Measurements from ENCODE around the gene SEC61B.

SEC61B gene

GRCh38 chr9:99253772-99254431, 31.8 kb downstream of the SEC61B start:
- H3K4me1 ChIP-seq (ENCODE audit: control insufficient read depth, insufficient read depth, low read length), result no peaks in the 10 kb centered on the region
- WGBS, 2 experiments, result 88 to 91% methylated on average over 15 of the region's 15 CpGs

DNA sequence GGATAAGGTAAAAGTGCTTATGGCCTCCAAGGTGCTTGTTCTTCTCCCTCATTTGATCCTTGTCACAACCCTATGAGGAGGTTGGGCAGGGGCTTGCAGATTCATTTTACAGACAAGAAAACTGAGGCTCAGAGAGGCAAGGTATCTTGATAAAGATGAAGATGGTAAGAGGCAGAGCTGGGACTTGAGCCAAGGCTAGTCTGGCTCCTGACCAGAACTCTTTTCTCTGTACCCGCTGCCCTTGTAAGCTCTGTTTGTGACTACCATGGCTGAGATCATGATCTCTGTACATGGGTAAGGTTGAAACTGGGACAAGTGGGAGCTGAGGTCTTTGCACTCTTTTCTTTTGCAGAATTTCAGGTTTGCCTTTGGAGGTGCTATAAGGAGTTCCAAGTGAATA, 33.6 kb downstream of the SEC61B start:
- Histone ChIP-seq H3K4me1 (ENCODE audit: control insufficient read depth, insufficient read depth, low read length) (no peaks in the 10 kb centered on the region), H3K27me3 (ENCODE audit: control insufficient read depth, insufficient read depth, low read length, poor library complexity, severe bottlenecking) (no peaks in the 10 kb centered on the region), H3K4me3 (ENCODE audit: insufficient read depth, low read depth, low read length) (no peak overlapping the region), H3K27ac (ENCODE audit: insufficient read depth, low read depth, low read length, poor library complexity, severe bottlenecking) (no peak overlapping the region), H3K9me3 (ENCODE audit: control insufficient read depth, low read length) (no peaks in the 10 kb centered on the region), H3K36me3 (ENCODE audit: control insufficient read depth, insufficient read depth, low read length) (no peaks in the 10 kb centered on the region)
- 94 to 100% methylated on average over 1 of the region's 1 CpG for WGBS, 2 experiments

More at GRCh38 chr9:99253772-99254431, 31.8 kb downstream of the SEC61B start:
- H3K4me3 ChIP-seq (ENCODE audit: insufficient read depth, low read depth, low read length), result no peak overlapping the region
- no peaks in the 10 kb centered on the region for H3K36me3 ChIP-seq (ENCODE audit: control insufficient read depth, insufficient read depth, low read length)
- H3K27ac ChIP-seq (ENCODE audit: insufficient read depth, low read depth, low read length, poor library complexity, severe bottlenecking), result no peak overlapping the region
- no peaks in the 10 kb centered on the region for H3K27me3 ChIP-seq (ENCODE audit: control insufficient read depth, insufficient read depth, low read length, poor library complexity, severe bottlenecking)
- H3K9me3 ChIP-seq (ENCODE audit: control insufficient read depth, low read length), result no peaks in the 10 kb centered on the region

DNA sequence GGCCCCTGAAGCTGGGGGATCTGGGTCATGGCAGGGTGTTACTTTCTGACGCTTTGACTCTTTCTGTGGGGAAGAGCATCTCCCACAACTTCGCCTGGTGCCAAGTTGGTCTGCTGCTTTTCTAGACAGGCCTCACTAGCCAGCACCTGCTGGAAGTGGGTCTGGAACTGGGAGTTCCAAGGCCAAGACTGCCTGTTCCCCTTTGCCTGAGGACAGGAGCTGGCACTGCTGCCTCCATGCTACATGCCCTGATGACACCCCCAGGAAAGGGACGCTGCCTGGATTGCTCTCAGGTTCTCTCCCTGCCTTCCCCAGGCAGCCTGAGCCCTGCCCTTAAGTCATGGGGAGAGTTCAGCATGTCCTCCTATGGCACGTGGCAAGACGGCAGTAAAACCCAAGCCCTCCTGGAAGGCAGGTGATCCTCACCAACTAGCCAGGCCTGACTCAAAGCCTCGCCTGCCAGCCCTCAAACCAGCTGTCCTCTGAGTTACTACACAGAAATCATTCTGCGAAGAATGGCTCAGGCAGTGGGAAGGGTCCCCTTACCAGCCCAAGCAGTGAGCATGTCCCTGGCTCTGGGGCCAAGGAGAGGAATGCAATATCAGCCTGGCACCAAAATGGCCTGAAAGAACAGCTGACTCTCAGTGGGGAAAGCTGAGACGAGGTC, 35.8 kb downstream of the SEC61B start:
- H3K27ac ChIP-seq (ENCODE audit: insufficient read depth, low read depth, low read length, poor library complexity, severe bottlenecking), result no peak overlapping the region
- H3K4me1 ChIP-seq (ENCODE audit: control insufficient read depth, insufficient read depth, low read length), result no peaks in the 10 kb centered on the region
- H3K27me3 ChIP-seq (ENCODE audit: control insufficient read depth, insufficient read depth, low read length, poor library complexity, severe bottlenecking), result no peaks in the 10 kb centered on the region
- WGBS, 2 experiments, result 93% methylated on average over 8 of the region's 8 CpGs
- no peak overlapping the region for H3K4me3 ChIP-seq (ENCODE audit: insufficient read depth, low read depth, low read length)
- no peaks in the 10 kb centered on the region for H3K9me3 ChIP-seq (ENCODE audit: control insufficient read depth, low read length)
- H3K36me3 ChIP-seq (ENCODE audit: control insufficient read depth, insufficient read depth, low read length), result no peaks in the 10 kb centered on the region

GRCh38 chr9:99259231-99259918, 37.3 kb downstream of the SEC61B start:
- Histone ChIP-seq H3K36me3 (ENCODE audit: control insufficient read depth, insufficient read depth, low read length) (no peaks in the 10 kb centered on the region), H3K4me1 (ENCODE audit: control insufficient read depth, insufficient read depth, low read length) (no peaks in the 10 kb centered on the region), H3K27me3 (ENCODE audit: control insufficient read depth, insufficient read depth, low read length, poor library complexity, severe bottlenecking) (no peaks in the 10 kb centered on the region), H3K27ac (ENCODE audit: insufficient read depth, low read depth, low read length, poor library complexity, severe bottlenecking) (no peak overlapping the region), H3K9me3 (ENCODE audit: control insufficient read depth, low read length) (no peaks in the 10 kb centered on the region), H3K4me3 (ENCODE audit: insufficient read depth, low read depth, low read length) (no peak overlapping the region)
- 75 to 79% methylated on average over 27 of the region's 27 CpGs for WGBS, 2 experiments

DNA sequence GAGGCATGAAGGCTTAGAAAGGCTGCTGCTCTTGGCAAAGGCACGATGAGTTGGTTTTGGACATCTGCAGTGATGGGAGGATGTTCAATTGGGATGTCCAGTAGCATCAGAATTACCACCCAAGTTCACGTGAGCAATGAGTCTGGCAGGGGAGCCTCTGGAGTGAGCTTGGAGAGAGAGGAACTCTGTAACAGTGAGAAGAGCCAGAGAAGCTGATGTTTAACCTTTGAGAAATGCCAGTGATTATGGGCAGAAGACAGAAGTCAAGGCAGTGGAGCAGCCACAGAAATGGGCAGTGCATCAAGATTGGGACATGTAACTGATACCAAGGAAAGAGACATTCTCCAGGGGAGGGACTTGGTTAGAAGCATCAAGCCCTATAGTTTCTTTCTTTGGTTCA, 39.8 kb downstream of the SEC61B start:
- no peaks in the 10 kb centered on the region for H3K4me1 ChIP-seq (ENCODE audit: control insufficient read depth, insufficient read depth, low read length)
- no peaks in the 10 kb centered on the region for H3K27me3 ChIP-seq (ENCODE audit: control insufficient read depth, insufficient read depth, low read length, poor library complexity, severe bottlenecking)
- no peak overlapping the region for H3K27ac ChIP-seq (ENCODE audit: insufficient read depth, low read depth, low read length, poor library complexity, severe bottlenecking)
- no peak overlapping the region for H3K4me3 ChIP-seq (ENCODE audit: insufficient read depth, low read depth, low read length)
- H3K36me3 ChIP-seq (ENCODE audit: control insufficient read depth, insufficient read depth, low read length), result no peaks in the 10 kb centered on the region
- H3K9me3 ChIP-seq (ENCODE audit: control insufficient read depth, low read length), result no peaks in the 10 kb centered on the region
- 92 to 93% methylated on average over 2 of the region's 2 CpGs for WGBS, 2 experiments

- no peaks in the 10 kb centered on the region for H3K27me3 ChIP-seq (ENCODE audit: control insufficient read depth, insufficient read depth, low read length, poor library complexity, severe bottlenecking)
Observed at GRCh38 chr9:99262949-99263418, 40.9 kb downstream of the SEC61B start.

GRCh38 chr9:99264070-99264680, 42.1 kb downstream of the SEC61B start:
- no peak overlapping the region for H3K27ac ChIP-seq (ENCODE audit: insufficient read depth, low read depth, low read length, poor library complexity, severe bottlenecking)
- H3K4me1 ChIP-seq (ENCODE audit: control insufficient read depth, insufficient read depth, low read length), result no peaks in the 10 kb centered on the region
- 80 to 83% methylated on average over 3 of the region's 3 CpGs for WGBS, 2 experiments

More at GRCh38 chr9:99262949-99263418, 40.9 kb downstream of the SEC61B start:
- Histone ChIP-seq H3K27ac (ENCODE audit: insufficient read depth, low read depth, low read length, poor library complexity, severe bottlenecking) (no peak overlapping the region), H3K36me3 (ENCODE audit: control insufficient read depth, insufficient read depth, low read length) (no peaks in the 10 kb centered on the region), H3K4me1 (ENCODE audit: control insufficient read depth, insufficient read depth, low read length) (no peaks in the 10 kb centered on the region), H3K4me3 (ENCODE audit: insufficient read depth, low read depth, low read length) (no peak overlapping the region), H3K9me3 (ENCODE audit: control insufficient read depth, low read length) (no peaks in the 10 kb centered on the region)
- WGBS, 2 experiments, result 87 to 91% methylated on average over 7 of the region's 7 CpGs

DNA sequence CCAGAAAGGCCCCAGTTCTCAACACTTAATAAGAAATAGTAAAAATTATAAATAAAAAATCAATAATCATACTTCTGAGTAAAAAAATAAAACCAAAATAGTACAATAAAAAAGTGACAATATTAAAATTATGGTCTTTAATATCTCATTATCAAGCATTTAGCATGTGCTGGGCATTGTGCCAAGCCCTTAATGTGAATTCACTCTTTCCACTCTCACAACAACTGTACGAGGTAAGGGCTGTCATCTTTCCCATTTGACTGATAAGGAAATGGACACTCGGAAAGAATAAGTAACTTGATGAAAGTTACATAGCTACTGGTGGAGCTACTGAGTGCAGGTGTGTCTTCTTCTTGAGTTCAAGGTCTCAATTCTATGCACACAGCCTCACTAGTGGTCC, 43.6 kb downstream of the SEC61B start:
- WGBS, 2 experiments, result 92 to 97% methylated on average over 2 of the region's 2 CpGs
- Histone ChIP-seq H3K9me3 (ENCODE audit: control insufficient read depth, low read length) (no peaks in the 10 kb centered on the region), H3K4me3 (ENCODE audit: insufficient read depth, low read depth, low read length) (no peak overlapping the region), H3K4me1 (ENCODE audit: control insufficient read depth, insufficient read depth, low read length) (no peaks in the 10 kb centered on the region), H3K36me3 (ENCODE audit: control insufficient read depth, insufficient read depth, low read length) (no peaks in the 10 kb centered on the region), H3K27me3 (ENCODE audit: control insufficient read depth, insufficient read depth, low read length, poor library complexity, severe bottlenecking) (no peaks in the 10 kb centered on the region), H3K27ac (ENCODE audit: insufficient read depth, low read depth, low read length, poor library complexity, severe bottlenecking) (no peak overlapping the region)

More at GRCh38 chr9:99264070-99264680, 42.1 kb downstream of the SEC61B start:
- no peaks in the 10 kb centered on the region for H3K9me3 ChIP-seq (ENCODE audit: control insufficient read depth, low read length)
- no peaks in the 10 kb centered on the region for H3K36me3 ChIP-seq (ENCODE audit: control insufficient read depth, insufficient read depth, low read length)
- H3K27me3 ChIP-seq (ENCODE audit: control insufficient read depth, insufficient read depth, low read length, poor library complexity, severe bottlenecking), result no peaks in the 10 kb centered on the region
- H3K4me3 ChIP-seq (ENCODE audit: insufficient read depth, low read depth, low read length), result no peak overlapping the region

DNA sequence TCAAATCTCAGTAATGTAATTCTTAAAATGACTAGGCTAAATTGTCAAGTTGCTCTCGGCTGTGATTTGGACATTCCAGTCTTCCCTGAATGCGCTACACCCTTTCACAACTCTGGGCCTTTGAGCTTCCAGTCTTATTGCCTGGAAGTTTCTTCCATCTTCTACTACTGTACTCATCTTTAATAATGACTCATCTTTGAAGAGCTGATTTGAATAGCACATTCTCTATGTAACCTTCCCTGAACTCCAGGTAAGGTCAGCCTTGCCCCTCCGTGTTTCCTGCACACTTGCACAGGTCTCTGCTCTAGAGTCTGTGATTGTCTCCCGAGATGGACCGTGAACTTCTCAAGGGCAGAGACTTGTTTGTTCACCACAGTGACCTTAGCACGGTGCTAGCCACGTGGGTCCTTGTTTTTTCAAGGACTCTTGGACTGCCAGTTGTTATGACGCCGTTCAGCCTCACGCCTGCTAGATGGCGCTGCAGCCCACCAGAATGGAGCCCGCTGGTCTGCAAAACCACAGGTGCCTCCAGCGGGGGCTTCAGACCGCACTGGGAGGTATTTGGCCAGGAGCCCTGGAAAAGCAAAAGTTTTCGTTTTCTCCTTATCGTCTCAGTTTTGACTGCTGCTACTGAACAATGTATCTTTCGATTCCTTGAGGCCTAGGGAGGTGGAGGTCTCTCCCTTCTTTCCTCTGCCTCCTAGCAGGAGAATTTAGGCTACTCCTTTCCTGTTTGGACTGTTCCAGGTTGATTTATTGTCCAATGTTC, 44.4 kb downstream of the SEC61B start:
- WGBS, 2 experiments, result 22 to 23% methylated on average over 17 of the region's 17 CpGs
- Histone ChIP-seq H3K36me3 (ENCODE audit: control insufficient read depth, insufficient read depth, low read length) (no peaks in the 10 kb centered on the region), H3K9me3 (ENCODE audit: control insufficient read depth, low read length) (no peaks in the 10 kb centered on the region), H3K27me3 (ENCODE audit: control insufficient read depth, insufficient read depth, low read length, poor library complexity, severe bottlenecking) (no peaks in the 10 kb centered on the region), H3K27ac (ENCODE audit: insufficient read depth, low read depth, low read length, poor library complexity, severe bottlenecking) (no peak overlapping the region), H3K4me1 (ENCODE audit: control insufficient read depth, insufficient read depth, low read length) (no peaks in the 10 kb centered on the region), H3K4me3 (ENCODE audit: insufficient read depth, low read depth, low read length) (no peak overlapping the region)
